Central memory CD8-positive, alpha-beta T cell (primary cell): ENCODE results near the gene GAS7.

ENCODE experiments used
- ATAC-seq: fragments of 150-1000 bp; cut with Tn5 transposase; replicated peaks from 2 replicates; pipeline ENCODE4 v1.10.0; 2022; ENCODE audit warnings: mild to moderate bottlenecking, moderate FRiP score, moderate number of reproducible peaks; ENCODE audit not compliant: poor library complexity, severe bottlenecking; ENCODE audit errors: extremely low read depth
- DNase-seq, 2 donors: peaks; one replicate each; pipeline ENCODE4 v3.0.0; 2021; ENCODE audit warnings: low spot score in 2 of 2
- H3K27ac Mint-ChIP-seq: one replicate; pipeline ENCODE4 v1.8.0; 2022; ENCODE audit warnings: low read depth, mild to moderate bottlenecking, moderate library complexity, mixed read lengths
- H3K27me3 Mint-ChIP-seq: one replicate; pipeline ENCODE4 v1.8.0; 2022; ENCODE audit warnings: mixed read lengths
- H3K36me3 Mint-ChIP-seq: one replicate; pipeline ENCODE4 v1.8.0; 2022; ENCODE audit warnings: mild to moderate bottlenecking, moderate library complexity, mixed read lengths; ENCODE audit not compliant: insufficient read depth
- H3K4me1 Mint-ChIP-seq: one replicate; pipeline ENCODE4 v1.8.0; 2022; ENCODE audit warnings: mixed read lengths
- H3K4me3 Mint-ChIP-seq: one replicate; pipeline ENCODE4 v1.8.0; 2022; ENCODE audit warnings: mild to moderate bottlenecking, moderate library complexity, mixed read lengths
- H3K9me3 Mint-ChIP-seq: one replicate; pipeline ENCODE4 v1.8.0; 2022; ENCODE audit warnings: mixed read lengths

GAS7 gene

GRCh38 chr17:10120109-10120485 is 78.3 kb downstream of the GAS7 start:
- peak overlapping the region; percentile 62 for H3K4me3 Mint-ChIP-seq
- H3K27ac Mint-ChIP-seq, result peak overlapping the region; percentile 84
- H3K4me1 Mint-ChIP-seq, result peaks cover 84% of the 10 kb centered on the region

GRCh38 chr17:10119203-10120108 is 79.0 kb downstream of the GAS7 start:
- DNase-seq (no peak), ATAC-seq (no peak)
- H3K36me3 Mint-ChIP-seq, result peaks cover 14% of the 10 kb centered on the region
- H3K4me3 Mint-ChIP-seq, result peak overlapping the region; percentile 62
- H3K4me1 Mint-ChIP-seq, result peaks cover 90% of the 10 kb centered on the region
- no peaks in the 10 kb centered on the region for H3K27me3 Mint-ChIP-seq
- H3K27ac Mint-ChIP-seq, result peak overlapping the region; percentile 84
- H3K9me3 Mint-ChIP-seq, result no peaks in the 10 kb centered on the region

More at GRCh38 chr17:10120109-10120485, 78.3 kb downstream of the GAS7 start:
- no peak for DNase-seq
- H3K36me3 Mint-ChIP-seq, result peaks cover 8% of the 10 kb centered on the region
- no peaks in the 10 kb centered on the region for H3K27me3 Mint-ChIP-seq
- no peak for ATAC-seq
- no peaks in the 10 kb centered on the region for H3K9me3 Mint-ChIP-seq

DNA sequence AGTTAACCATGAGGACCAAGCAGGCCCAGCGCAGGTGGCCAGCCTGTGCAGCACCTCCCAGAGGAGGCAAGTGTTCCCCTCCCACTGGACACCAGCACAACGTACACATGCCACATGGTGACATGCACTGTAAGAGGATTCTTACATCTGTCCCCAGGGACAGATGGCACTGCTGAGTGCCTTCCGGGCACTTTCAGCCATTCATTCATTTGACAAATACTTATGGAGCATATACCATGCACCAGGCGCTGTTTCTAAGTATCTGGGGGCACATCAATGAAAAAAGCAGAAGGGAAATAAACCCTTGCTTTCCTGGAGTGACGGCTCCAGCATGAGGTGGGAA is 79.6 kb downstream of the GAS7 start:
- no peaks in the 10 kb centered on the region for H3K27me3 Mint-ChIP-seq

DNA sequence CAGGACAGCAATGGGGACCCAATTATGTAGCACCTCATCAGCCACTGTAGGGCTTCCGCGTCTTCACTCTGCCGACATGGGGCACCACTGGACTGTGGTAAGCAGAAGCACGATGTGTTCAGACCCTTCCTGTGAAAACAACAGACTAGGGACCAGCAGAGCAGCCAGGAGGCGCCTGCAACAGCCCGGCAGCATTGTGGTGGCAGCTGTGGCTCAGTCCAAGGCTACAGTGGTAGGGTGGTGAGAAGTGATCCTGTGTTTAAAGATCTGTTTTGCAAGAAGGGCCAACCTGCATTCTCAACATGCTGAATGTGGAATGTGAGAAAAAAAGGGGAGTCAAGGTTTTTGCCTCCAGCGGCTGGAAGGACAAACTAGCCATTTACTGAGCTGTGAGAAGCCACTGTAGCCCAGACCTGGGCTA is 80.8 kb downstream of the GAS7 start:
- Mint-ChIP-seq H3K4me1 (peaks cover 96% of the 10 kb centered on the region), H3K27ac (peak overlapping the region; percentile 99), H3K36me3 (peaks cover 16% of the 10 kb centered on the region), H3K27me3 (no peaks in the 10 kb centered on the region), H3K4me3 (peak overlapping the region; percentile 75), H3K9me3 (no peaks in the 10 kb centered on the region)
- DNase-seq (peak in 1 of 2 donors; percentile 27), ATAC-seq (no peak)

More for the DNA sequence above, 79.6 kb downstream of the GAS7 start:
- H3K4me3 Mint-ChIP-seq, result peak overlapping the region; percentile 62
- ATAC-seq (no peak), DNase-seq (no peak)
- peak overlapping the region; percentile 84 for H3K27ac Mint-ChIP-seq
- no peaks in the 10 kb centered on the region for H3K9me3 Mint-ChIP-seq
- H3K36me3 Mint-ChIP-seq, result peaks cover 20% of the 10 kb centered on the region
- peaks cover 97% of the 10 kb centered on the region for H3K4me1 Mint-ChIP-seq

DNA sequence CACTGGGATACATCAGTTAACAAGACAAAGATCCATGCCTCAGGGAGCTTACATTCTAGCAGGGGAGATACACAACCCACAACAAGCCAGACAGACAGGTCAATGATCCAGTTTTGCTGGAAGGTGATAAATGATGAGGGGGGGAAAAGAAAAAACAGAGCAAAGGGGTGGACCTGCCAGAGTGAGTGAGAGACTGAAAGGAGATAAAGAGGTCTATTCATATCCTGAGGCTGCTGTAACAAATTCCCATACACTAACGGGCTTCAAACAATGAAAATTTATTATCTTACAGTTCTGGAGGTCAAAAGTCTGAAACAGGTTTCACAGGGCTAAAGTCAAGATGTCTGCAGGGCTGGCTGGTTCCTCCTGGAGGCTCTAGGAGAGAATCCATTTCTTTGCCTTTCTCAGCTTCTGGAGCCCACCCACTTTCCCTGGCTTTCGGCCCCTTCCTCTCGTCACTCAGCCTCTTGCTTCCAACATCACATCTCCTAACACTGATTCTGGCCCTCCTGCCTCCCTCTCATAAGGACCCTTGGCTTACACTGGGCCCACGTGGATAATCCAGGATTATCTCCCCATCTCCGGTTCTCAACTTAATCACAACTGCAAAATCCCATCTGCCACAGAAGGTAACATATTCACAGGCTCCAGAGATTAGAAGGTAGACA is 81.5 kb downstream of the GAS7 start:
- Mint-ChIP-seq H3K4me1 (peaks cover 96% of the 10 kb centered on the region), H3K36me3 (peaks cover 16% of the 10 kb centered on the region), H3K27me3 (no peaks in the 10 kb centered on the region), H3K27ac (peak overlapping the region; percentile 99), H3K4me3 (peak overlapping the region; percentile 75), H3K9me3 (no peaks in the 10 kb centered on the region)
- ATAC-seq (no peak), DNase-seq (no peak)

- DNase-seq, result no peak
- no peak for ATAC-seq
- Mint-ChIP-seq H3K9me3 (no peaks in the 10 kb centered on the region), H3K27ac (peak overlapping the region; percentile 99), H3K4me3 (peak overlapping the region; percentile 75), H3K36me3 (peaks cover 16% of the 10 kb centered on the region), H3K4me1 (peaks cover 94% of the 10 kb centered on the region), H3K27me3 (no peaks in the 10 kb centered on the region)
Measured at GRCh38 chr17:10116267-10116666, 82.1 kb downstream of the GAS7 start.

GRCh38 chr17:10115536-10115932 is 82.9 kb downstream of the GAS7 start:
- Mint-ChIP-seq H3K4me1 (peaks cover 89% of the 10 kb centered on the region), H3K27ac (peak overlapping the region; percentile 99), H3K36me3 (peaks cover 16% of the 10 kb centered on the region), H3K4me3 (peak overlapping the region; percentile 75), H3K9me3 (no peaks in the 10 kb centered on the region), H3K27me3 (no peaks in the 10 kb centered on the region)
- DNase-seq (no peak), ATAC-seq (no peak)

DNA sequence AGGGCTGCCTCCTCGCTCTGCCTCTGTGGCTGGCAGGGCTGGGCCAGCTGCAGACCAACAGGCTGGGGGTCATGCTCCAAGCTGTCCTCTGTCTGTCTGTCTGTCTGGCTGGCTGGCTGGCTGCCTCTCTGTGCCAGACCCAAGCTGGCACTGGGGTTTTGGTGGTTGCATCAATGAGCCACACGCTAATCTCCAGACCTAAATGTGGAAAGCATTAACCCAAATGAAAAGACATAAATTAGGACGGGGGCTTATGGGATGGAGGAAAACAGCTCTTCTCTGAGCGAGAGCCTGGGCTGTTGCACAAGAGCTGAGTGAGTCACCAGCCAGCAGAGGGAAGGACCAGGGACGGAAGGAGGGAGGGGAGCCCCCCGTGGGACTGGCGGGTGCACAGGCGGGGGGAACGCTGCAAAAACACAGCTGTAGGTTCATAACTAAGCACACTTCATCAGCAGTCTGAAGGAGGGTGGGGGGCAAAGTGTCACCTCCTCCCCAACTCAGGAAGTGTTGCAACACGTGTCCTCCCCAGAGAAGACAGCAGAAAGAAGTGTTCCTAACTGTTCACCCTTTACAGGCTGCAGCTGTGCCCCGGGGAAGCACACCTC is 83.4 kb downstream of the GAS7 start:
- peak; percentile 71 for ATAC-seq
- H3K9me3 Mint-ChIP-seq, result no peaks in the 10 kb centered on the region
- peak overlapping the region; percentile 75 for H3K4me3 Mint-ChIP-seq
- peaks cover 88% of the 10 kb centered on the region for H3K4me1 Mint-ChIP-seq
- H3K36me3 Mint-ChIP-seq, result peaks cover 16% of the 10 kb centered on the region
- H3K27me3 Mint-ChIP-seq, result no peaks in the 10 kb centered on the region
- peak overlapping the region; percentile 99 for H3K27ac Mint-ChIP-seq
- peak; percentile 70 to 88 for DNase-seq

DNA sequence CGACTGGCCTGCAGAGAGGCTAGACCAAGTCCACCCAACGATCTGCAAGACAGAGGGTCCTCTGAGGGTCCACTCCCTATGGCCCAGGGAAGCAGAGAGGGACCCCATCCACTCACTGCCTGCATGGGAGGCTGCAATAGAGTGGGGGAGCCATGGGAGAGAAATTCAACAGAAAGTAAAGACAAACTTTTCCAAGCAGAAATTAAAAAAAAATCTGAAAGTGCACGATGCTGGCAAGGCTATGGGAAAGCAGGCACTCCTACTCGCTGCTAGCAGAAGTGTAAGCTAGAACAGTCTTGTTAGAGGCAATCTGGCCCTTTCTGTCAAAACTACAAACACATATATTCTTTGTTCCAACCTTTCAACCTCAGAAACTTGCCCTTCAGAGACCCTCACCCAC is 85.4 kb downstream of the GAS7 start:
- Mint-ChIP-seq H3K27ac (peak overlapping the region; percentile 99), H3K27me3 (no peaks in the 10 kb centered on the region), H3K4me3 (peak overlapping the region; percentile 75), H3K9me3 (no peaks in the 10 kb centered on the region), H3K36me3 (peaks cover 16% of the 10 kb centered on the region), H3K4me1 (peaks cover 74% of the 10 kb centered on the region)
- DNase-seq, result no peak
- no peak for ATAC-seq

- Mint-ChIP-seq H3K4me1 (peaks cover 69% of the 10 kb centered on the region), H3K9me3 (no peaks in the 10 kb centered on the region), H3K27ac (peak overlapping the region; percentile 99), H3K27me3 (no peaks in the 10 kb centered on the region), H3K36me3 (peaks cover 16% of the 10 kb centered on the region), H3K4me3 (peak overlapping the region; percentile 75)
- no peak for ATAC-seq
- no peak for DNase-seq
Measured at GRCh38 chr17:10111907-10112452, 86.4 kb downstream of the GAS7 start.

DNA sequence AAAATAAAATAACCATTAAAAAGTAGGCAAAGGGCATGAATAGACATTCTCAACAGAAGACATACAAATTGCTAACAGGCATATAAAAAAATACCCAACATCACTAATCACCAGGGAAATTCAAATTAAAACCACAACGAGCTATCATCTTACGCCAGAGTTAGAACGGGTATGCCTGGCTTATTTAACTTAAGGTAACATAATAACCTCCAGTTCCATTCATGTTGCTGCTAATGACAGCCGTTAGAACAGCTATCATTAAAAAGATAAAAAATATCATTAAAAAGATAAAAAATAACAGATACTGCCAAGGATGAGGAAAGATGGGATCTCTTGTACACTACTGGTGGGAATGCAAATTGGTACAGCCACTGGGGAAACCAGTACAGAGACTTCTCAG is 89.3 kb downstream of the GAS7 start:
- ATAC-seq (no peak), DNase-seq (no peak)
- Mint-ChIP-seq H3K27me3 (no peaks in the 10 kb centered on the region), H3K9me3 (no peaks in the 10 kb centered on the region), H3K36me3 (peaks cover 3% of the 10 kb centered on the region), H3K27ac (no peak overlapping the region), H3K4me1 (peaks cover 63% of the 10 kb centered on the region), H3K4me3 (no peak overlapping the region)

DNA sequence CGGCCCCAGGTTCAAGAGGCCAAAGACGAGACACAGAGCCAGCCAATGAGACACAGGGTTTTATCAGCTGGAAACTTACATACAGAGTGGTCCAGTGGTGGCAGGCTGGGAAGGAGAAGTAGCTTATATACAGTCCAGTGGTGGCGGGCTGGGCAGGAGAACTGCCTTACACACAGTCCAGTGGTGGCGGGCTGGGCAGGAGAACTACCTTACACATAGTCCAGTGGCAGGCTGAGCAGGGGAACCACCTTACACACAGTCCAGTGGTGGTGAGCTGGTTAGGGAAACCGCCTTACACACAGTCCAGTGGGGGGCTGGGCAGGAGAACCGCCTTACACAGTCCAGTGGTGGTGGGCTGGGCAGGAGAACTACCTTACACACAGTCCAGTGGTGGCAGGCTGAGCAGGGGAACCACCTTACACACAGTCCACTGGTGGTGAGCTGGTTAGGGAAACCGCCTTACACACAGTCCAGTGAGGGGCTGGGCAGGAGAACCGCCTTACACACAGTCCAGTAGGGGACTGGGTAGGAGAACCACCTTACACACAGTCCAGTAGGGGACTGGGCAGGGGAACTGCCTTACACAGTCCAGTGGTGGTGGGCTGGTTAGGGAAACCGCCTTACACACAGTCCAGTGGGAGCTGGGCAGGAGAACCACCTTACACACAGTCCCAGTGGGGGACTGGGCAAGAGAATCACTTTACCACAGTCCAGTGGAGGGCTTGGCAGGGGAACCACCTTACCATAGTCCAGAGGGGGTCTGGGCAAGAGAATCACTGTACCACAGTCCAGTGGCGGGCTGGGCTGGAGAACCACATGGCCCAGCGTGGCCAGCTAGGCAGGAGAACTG is 90.9 kb downstream of the GAS7 start:
- no peak for DNase-seq
- no peaks in the 10 kb centered on the region for H3K27me3 Mint-ChIP-seq
- no peaks in the 10 kb centered on the region for H3K36me3 Mint-ChIP-seq
- H3K4me3 Mint-ChIP-seq, result no peak overlapping the region
- peaks cover 54% of the 10 kb centered on the region for H3K4me1 Mint-ChIP-seq
- H3K27ac Mint-ChIP-seq, result no peak overlapping the region
- ATAC-seq, result no peak
- no peaks in the 10 kb centered on the region for H3K9me3 Mint-ChIP-seq
